RPMI8226 (cell line): ENCODE measurements around the gene TKFC.

Experiments
- DNase-seq: peaks from one replicate; pipeline ENCODE4 v3.0.0-alpha.2; 2015

Gene TKFC, protein sequence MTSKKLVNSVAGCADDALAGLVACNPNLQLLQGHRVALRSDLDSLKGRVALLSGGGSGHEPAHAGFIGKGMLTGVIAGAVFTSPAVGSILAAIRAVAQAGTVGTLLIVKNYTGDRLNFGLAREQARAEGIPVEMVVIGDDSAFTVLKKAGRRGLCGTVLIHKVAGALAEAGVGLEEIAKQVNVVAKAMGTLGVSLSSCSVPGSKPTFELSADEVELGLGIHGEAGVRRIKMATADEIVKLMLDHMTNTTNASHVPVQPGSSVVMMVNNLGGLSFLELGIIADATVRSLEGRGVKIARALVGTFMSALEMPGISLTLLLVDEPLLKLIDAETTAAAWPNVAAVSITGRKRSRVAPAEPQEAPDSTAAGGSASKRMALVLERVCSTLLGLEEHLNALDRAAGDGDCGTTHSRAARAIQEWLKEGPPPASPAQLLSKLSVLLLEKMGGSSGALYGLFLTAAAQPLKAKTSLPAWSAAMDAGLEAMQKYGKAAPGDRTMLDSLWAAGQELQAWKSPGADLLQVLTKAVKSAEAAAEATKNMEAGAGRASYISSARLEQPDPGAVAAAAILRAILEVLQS

GRCh38 chr11:61332797-61333549 lies at the start of gene TKFC, which contains the start of gene DDB1:
Gene TKFC (plus strand): TSS chr11:61333228. CDS start chr11:61334729, 1,501 bp downstream.
Gene DDB1 (minus strand): TSS chr11:61333105. CDS start chr11:61332968, 137 bp downstream.
- DNase-seq = peak; percentile 99

DNA sequence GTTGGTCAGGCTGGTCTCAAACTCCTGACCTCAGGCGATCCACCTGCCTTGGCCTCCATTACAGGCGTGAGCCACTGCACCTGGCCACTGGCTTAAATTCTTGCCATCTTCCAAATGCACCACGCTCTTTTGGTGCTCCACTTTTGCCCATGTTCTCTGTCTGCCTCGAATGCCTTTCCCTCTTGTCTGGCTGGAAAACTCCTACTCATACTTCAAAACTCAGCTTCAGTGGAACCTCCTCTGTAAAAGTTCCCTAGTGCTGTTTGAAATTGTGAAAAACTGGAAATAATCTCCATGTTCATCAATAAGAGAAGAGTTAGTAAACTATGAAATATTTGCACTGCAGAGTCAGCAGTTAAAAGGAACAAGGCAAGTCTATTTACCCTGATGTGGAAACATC lies 49.4 kb upstream of the TKFC start:
- no peak for DNase-seq

DNA sequence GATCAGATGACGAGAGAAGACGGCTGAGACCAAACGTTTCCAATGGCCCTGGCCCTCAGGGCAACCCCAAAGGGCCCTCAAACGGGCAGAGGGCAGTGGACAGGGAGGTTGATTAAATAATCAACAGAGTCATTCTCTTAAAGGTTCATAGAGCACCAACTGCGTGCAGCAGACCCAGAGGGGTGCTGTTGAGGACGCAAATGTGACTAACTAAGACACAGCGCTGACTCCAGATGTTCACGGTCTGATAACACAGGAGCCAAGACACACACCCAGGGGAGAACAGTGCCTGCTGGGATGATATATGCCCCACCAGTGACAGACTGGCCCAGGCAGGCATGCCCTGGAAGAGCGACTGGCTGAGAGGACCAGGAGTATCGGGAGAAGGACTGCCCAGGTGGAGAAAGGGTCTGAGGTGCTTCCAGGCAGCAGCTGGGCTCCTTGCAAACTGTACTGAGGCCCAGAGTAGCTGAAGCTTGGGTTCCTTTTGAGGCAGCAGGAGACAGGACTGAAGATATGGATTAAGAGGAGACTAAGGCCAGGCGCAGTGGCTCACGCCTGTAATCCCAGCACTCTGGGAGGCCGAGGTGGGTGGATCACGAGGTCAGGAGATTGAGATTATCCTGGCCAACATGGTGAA lies 45.6 kb upstream of the TKFC start:
- DNase-seq = no peak

DNA sequence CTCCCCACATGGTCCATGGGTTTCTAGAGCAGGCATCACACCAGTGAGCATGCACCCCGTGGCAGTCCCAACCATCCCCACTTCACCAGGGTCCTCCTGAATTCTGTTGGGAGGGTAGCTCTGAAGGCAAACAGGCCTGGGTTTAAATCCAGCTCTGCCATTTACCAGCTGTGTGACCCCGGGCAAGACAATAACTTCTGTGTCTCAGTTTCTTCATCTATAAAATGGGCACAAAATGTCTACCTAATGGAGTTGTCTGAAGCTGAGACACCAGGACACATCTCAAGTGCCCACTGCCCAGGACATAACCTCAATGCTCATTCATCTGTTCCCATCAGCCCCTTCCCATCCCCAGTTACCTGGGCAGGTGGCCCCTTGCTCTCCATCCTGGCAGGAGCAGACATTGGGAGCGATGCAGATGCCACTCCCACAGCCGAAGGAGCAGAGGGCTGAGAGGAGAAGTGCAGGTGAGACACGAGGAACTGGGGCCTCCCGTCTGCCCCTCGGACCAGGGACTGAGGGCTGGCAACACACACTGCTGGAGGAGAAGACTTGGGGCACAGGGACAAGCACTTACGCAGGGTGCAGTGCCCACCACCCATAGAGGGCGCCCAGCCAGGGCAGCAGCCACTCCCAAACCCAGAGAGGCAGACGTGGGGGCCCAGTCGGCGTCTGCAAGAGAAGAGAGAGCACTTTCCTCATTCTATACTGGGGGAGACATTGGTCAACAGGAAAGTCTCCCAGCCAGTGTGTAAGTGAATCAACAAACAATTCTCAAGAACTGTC lies 41.9 kb upstream of the TKFC start:
- DNase-seq = peak; percentile 35

- no peak for DNase-seq
These were observed 40.7 kb upstream of the TKFC start for GRCh38 chr11:61292356-61292755.

GRCh38 chr11:61293867-61294716 lies 38.9 kb upstream of the TKFC start:
- DNase-seq = peak; percentile 72

- peak; percentile 93 for DNase-seq
These were observed 38.1 kb upstream of the TKFC start, which contains the start of gene VWCE for GRCh38 chr11:61294717-61295595. Gene VWCE (minus strand): TSS chr11:61295316. CDS start chr11:61295037, 279 bp downstream.

DNA sequence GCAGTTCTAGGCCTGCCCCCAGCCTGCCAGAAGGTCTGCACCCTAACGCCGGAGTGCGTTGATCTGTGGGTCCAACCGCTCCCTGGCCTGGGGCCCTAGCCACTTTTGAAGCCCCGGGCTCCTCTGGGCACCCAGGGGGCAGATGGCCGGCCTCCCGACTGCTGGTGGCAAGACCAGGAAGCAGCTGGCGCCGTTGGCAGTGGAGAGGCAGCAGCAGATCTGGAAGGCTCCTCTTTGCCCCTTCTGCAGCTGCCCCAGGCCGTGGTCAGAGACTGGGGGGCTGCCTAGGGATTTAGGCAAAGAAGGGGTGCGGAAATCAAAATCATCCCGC lies 37.5 kb upstream of the TKFC start:
- no peak for DNase-seq

DNA sequence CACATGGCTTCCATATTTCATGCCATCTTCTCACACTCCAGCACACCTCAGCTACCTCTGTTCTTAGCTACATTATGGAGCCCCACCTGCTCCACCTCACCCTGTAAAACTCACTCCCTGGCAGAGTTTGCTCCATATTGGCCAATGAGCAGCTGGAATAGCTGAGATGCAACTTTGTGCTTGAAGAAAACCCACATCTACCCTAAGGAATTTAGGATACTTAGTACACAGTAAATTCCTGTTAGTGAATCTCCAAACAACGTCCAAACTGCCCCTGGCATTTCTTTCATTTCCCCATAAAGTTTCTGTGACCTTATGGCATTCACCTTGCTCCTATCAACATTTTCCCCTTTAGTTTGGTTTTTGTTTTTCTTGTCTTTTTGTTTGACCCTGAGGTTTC lies 35.7 kb upstream of the TKFC start:
- DNase-seq = no peak

- no peak for DNase-seq
These were observed 35.3 kb upstream of the TKFC start for GRCh38 chr11:61297746-61298145.

GRCh38 chr11:61298663-61299244 lies 34.3 kb upstream of the TKFC start:
- DNase-seq = no peak

GRCh38 chr11:61302550-61302949 lies 30.5 kb upstream of the TKFC start:
- DNase-seq = no peak

GRCh38 chr11:61303725-61304124 lies 29.3 kb upstream of the TKFC start:
- no peak for DNase-seq

- no peak for DNase-seq
These were observed 27.6 kb upstream of the TKFC start for GRCh38 chr11:61305417-61305816.

DNA sequence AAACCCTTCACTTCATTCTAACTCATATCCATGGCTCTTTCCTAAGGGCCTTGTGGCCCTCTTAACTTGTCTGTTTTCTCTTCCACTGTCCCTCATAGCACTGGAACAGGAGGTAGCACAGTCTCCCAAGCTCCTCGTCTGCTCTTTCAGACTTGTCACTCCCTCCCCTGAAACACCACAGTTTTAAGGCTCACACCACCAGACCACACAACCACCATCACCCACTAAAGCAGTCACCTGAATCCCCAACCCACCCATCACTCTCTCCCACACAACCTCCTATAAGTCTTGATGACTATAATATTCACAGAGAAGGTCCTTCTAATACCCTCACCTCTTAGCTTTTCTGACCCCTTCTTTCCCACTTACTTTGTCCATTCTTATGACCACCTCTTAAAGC lies 26.8 kb upstream of the TKFC start:
- no peak for DNase-seq

DNA sequence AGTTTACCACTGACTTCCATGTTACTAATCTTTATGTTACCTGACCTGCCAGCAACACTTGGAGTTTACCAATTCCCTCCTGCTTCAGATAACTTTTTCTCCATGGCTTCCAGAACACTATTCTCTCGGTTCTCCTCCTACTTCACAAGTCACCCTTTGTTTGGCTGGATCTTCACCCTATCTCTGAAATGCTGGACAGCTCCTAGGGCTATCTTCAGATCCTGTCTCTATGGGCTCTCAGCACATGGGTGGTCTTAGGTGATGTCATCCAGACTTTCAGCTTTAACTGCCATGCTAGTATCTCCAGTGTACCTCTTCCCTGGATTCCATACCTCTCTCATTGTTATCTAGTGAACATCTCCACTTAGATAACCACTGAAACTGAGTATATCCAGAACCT lies 25.7 kb upstream of the TKFC start:
- no peak for DNase-seq

DNA sequence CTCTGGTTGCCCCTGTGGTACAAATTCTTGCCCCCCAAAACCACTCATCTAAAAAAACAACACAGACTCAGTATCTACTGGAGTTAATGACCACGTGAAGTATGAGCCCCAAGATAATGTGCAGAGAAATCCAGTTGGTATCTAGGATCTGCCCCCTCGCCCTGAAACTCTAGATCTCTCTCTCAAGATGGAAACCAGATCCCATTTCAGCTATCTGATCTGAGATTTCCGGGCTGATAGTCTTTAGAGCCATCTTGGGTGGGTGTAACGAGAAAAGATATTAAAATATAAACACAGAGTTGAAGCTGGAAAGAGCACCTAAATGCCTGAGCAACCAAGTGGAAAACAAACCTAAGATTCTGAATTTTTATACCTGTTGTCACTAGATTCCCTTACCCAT lies 23.9 kb upstream of the TKFC start:
- DNase-seq = no peak

GRCh38 chr11:61309739-61310138 lies 23.3 kb upstream of the TKFC start:
- no peak for DNase-seq

DNA sequence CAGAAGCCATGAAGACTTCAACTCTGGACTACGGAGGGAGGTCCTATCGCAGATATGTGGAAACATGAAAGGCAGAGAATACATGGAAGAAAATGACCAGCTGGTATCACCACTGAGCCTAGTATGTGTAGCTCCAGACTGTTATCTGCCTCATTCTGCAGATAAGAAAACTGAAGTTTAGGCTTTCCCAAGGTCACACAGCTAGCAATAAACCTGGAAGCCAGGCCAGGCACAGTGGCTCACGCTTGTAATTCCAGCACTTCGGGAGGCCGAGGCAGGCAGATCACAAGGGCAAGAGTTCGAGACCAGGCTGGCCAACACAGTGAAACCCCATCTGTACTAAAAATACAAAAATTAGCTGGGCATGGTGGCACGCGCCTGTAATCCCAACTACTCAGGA lies 22.3 kb upstream of the TKFC start:
- DNase-seq = no peak

DNA sequence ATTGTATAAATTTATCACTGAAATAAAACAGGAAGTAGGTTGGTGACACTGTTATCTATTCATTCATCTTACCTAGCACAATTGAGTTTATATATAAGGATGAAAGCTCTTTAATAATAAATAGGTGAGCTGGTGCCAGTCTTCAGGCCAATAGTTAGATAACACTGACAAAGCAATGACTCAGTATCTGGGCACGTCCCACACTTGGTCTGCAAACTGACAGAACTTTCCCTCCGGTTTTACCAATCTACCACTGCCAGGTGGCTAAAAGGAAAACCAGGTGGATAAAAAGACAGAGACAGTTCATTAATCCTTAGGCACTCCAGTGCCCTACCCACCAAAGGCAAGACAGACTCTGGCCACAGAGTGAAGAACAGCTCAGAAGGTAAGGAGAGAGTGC lies 17.8 kb upstream of the TKFC start:
- DNase-seq = no peak
